Neural cell (in vitro differentiated cells): ENCODE data around the gene PYGB.

Source experiments
- EP300 ChIP-seq: fragments of 450-650 bp; conservative IDR thresholded peaks from 2 replicates; pipeline ENCODE4 v1.6.1; 2014; ENCODE audit warnings: antibody characterized with exemption, mild to moderate bottlenecking, moderate library complexity; ENCODE audit not compliant: poor library complexity, severe bottlenecking
- RAD21 ChIP-seq: fragments of 450-650 bp; conservative IDR thresholded peaks from 2 replicates; pipeline ENCODE4 v1.6.1; 2014; ENCODE audit warnings: antibody characterized with exemption, mild to moderate bottlenecking, moderate library complexity
- TF ChIP-seq, protein P1 (sequence below): fragments of 450-650 bp; IDR thresholded peaks from 2 replicates; pipeline ENCODE4 v1.5.1; 2014; ENCODE audit warnings: antibody characterized with exemption, mild to moderate bottlenecking, moderate library complexity; ENCODE audit not compliant: poor library complexity, severe bottlenecking

DNA sequence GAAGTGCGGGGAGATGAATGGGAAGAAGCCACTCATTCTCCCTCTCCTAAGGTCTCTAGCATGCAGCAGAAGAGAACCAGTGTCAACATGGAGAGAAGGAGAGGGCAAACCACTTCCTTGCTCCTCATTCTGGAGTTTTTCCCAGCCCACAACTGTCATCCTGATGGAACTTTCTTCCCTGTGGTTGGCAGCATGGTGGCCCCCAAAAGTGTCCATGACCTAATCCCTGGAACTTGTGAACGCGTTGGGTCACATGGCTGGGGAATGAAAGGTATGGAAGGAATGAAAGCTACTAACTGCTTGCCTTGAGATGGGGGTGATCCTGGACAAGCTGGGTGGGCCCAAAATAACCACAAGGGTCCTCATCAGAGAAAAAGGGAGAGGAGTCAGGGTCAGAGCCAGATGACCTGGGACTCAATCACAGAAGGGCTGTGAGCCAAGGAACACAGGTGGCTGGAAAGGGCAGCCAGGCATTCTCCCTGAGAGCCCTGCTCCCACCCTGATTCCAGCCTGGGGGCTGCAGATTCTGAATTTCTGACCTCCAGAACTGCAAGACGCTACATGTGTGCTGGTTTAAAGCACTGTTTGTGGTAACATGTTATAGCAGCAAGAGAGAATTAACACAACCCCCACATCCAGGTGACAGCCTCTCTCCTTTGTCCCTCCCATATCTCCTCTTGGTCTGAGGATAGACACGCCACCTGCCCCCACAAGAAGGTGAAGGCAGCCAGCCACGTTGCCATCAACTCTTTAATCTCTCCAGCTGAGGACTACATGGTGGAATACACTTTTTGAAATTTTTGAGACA lies 63.2 kb downstream of the PYGB start:
- TF ChIP-seq, protein P1, sequence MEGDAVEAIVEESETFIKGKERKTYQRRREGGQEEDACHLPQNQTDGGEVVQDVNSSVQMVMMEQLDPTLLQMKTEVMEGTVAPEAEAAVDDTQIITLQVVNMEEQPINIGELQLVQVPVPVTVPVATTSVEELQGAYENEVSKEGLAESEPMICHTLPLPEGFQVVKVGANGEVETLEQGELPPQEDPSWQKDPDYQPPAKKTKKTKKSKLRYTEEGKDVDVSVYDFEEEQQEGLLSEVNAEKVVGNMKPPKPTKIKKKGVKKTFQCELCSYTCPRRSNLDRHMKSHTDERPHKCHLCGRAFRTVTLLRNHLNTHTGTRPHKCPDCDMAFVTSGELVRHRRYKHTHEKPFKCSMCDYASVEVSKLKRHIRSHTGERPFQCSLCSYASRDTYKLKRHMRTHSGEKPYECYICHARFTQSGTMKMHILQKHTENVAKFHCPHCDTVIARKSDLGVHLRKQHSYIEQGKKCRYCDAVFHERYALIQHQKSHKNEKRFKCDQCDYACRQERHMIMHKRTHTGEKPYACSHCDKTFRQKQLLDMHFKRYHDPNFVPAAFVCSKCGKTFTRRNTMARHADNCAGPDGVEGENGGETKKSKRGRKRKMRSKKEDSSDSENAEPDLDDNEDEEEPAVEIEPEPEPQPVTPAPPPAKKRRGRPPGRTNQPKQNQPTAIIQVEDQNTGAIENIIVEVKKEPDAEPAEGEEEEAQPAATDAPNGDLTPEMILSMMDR = no peak
- TF ChIP-seq RAD21 = no peak
- no peak for TF ChIP-seq EP300
